Mammary epithelial cell (primary cell): ENCODE results near the gene BRME1.

Source experiments
- EZH2 ChIP-seq: IDR thresholded peaks from 2 replicates; pipeline ENCODE4 v1.6.1; 2012; ENCODE audit warnings: low read length, inconsistent platforms, borderline replicate concordance
- TF ChIP-seq, protein P1 (sequence below), 2 donors: IDR thresholded peaks in 1 of 2; conservative IDR thresholded peaks in 1 of 2; 2 replicates each; pipeline ENCODE4 v1.5.1; 2011 to 2012; ENCODE audit warnings: inconsistent platforms in 2 of 2, low read length in 2 of 2, mild to moderate bottlenecking in 2 of 2, control low read depth in 1 of 2, low read depth in 1 of 2; ENCODE audit not compliant: insufficient read depth in 1 of 2; ENCODE audit errors: extremely low read depth in 1 of 2

DNA sequence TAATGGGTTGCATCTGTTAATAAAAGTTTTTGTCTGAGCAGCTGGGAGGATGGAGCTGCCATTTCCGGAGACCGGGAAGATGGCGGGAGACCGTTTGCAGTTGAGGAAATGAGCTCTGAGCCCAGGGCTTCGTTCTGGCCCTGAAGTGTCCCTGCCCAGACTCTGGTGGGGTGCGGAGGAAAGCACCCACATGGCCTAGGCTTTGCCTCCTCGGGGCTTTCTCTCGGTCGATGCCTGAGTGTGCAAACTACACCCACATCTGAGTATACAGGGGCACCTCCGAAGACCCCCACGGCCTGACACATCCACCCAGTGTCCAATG, 44.6 kb downstream of the BRME1 start:
- TF ChIP-seq, protein P1, sequence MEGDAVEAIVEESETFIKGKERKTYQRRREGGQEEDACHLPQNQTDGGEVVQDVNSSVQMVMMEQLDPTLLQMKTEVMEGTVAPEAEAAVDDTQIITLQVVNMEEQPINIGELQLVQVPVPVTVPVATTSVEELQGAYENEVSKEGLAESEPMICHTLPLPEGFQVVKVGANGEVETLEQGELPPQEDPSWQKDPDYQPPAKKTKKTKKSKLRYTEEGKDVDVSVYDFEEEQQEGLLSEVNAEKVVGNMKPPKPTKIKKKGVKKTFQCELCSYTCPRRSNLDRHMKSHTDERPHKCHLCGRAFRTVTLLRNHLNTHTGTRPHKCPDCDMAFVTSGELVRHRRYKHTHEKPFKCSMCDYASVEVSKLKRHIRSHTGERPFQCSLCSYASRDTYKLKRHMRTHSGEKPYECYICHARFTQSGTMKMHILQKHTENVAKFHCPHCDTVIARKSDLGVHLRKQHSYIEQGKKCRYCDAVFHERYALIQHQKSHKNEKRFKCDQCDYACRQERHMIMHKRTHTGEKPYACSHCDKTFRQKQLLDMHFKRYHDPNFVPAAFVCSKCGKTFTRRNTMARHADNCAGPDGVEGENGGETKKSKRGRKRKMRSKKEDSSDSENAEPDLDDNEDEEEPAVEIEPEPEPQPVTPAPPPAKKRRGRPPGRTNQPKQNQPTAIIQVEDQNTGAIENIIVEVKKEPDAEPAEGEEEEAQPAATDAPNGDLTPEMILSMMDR (conservative IDR thresholded peaks at IDR 0.05 in 1 of 2, IDR thresholded peaks at IDR 0.05 in 1 of 2; ENCODE audit: extremely low read depth in 1 of 2, insufficient read depth in 1 of 2, low read depth in 1 of 2, low read length in 2 of 2) = no peak
- no peak for TF ChIP-seq EZH2
